KMS-11 (cell line): ENCODE measurements around the gene SORCS2.

Experiments used
- H2AFZ ChIP-seq: fragments of 200-600 bp; sonication (generic); 2 replicates; pipeline ENCODE4 v1.6.1; 2016; ENCODE audit warnings: antibody characterized with exemption, mixed run types, low read depth
- H3K27ac ChIP-seq: fragments of 200-600 bp; sonication (generic); 2 replicates; pipeline ENCODE4 v1.6.1; 2016; ENCODE audit warnings: mild to moderate bottlenecking, mixed run types
- H3K27me3 ChIP-seq: fragments of 200-600 bp; sonication (generic); 2 replicates; pipeline ENCODE4 v1.6.1; 2017; ENCODE audit warnings: mild to moderate bottlenecking, low read depth, mixed run types, moderate library complexity; ENCODE audit not compliant: insufficient read depth
- H3K36me3 ChIP-seq: fragments of 200-600 bp; sonication (generic); 2 replicates; pipeline ENCODE4 v1.6.1; 2017; ENCODE audit warnings: mild to moderate bottlenecking, mixed run types; ENCODE audit not compliant: insufficient read depth
- H3K4me1 ChIP-seq: fragments of 200-600 bp; sonication (generic); 2 replicates; pipeline ENCODE4 v1.6.1; 2016; ENCODE audit warnings: mild to moderate bottlenecking, low read depth, mixed run types; ENCODE audit not compliant: poor library complexity, severe bottlenecking
- H3K4me2 ChIP-seq: fragments of 200-600 bp; sonication (generic); 2 replicates; pipeline ENCODE4 v1.7.0; 2016; ENCODE audit warnings: mild to moderate bottlenecking, mixed run types
- H3K4me3 ChIP-seq: fragments of 200-600 bp; sonication (generic); IDR thresholded peaks from 2 replicates; pipeline ENCODE4 v1.6.1; 2017; ENCODE audit warnings: low read depth, low read length, mixed read lengths; ENCODE audit not compliant: insufficient read depth
- H3K79me2 ChIP-seq: fragments of 200-600 bp; sonication (generic); 2 replicates; pipeline ENCODE4 v1.6.1; 2016; ENCODE audit warnings: low read depth, mixed run types; ENCODE audit not compliant: insufficient read depth
- H3K9ac ChIP-seq: fragments of 200-600 bp; sonication (generic); 2 replicates; pipeline ENCODE4 v1.6.1; 2016; ENCODE audit warnings: mild to moderate bottlenecking, mixed run types
- H4K20me1 ChIP-seq: fragments of 200-600 bp; sonication (generic); 2 replicates; pipeline ENCODE4 v1.6.1; 2016; ENCODE audit warnings: mild to moderate bottlenecking, mixed run types; ENCODE audit not compliant: insufficient read depth
- TF ChIP-seq, protein P1 (sequence below): fragments of 200-600 bp; sonication (generic); conservative IDR thresholded peaks from 2 replicates; pipeline ENCODE4 v1.6.1; 2017; ENCODE audit warnings: low read depth, mild to moderate bottlenecking, antibody characterized with exemption, low read length, moderate library complexity, mixed read lengths

SORCS2 gene

DNA sequence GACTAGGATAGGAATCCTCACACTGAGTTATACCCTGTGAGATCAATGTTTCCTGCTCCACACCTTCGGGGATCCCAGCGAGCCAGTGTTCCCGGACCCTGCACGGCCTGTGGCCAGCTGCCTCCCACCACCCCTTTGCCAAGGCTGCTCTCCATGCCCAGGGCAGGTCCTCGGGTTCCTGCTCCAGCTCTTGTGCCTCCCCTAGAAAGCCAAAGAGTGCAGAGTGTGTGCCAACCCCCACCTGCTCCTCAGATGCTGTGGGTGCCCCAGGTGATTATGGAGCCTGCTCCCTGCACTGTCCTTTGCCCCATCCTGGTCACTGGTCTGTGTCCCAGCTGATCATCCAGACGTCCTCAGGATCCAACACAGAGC is 500.9 kb downstream of the SORCS2 start:
- H3K4me3 ChIP-seq: no peak overlapping the region
- H3K27ac ChIP-seq: no peak overlapping the region
- H3K4me1 ChIP-seq: no peaks in the 10 kb centered on the region
- no peaks in the 10 kb centered on the region for H4K20me1 ChIP-seq
- no peak overlapping the region for H2AFZ ChIP-seq
- H3K36me3 ChIP-seq: no peaks in the 10 kb centered on the region
- no peaks in the 10 kb centered on the region for H3K27me3 ChIP-seq
- TF ChIP-seq, protein P1, sequence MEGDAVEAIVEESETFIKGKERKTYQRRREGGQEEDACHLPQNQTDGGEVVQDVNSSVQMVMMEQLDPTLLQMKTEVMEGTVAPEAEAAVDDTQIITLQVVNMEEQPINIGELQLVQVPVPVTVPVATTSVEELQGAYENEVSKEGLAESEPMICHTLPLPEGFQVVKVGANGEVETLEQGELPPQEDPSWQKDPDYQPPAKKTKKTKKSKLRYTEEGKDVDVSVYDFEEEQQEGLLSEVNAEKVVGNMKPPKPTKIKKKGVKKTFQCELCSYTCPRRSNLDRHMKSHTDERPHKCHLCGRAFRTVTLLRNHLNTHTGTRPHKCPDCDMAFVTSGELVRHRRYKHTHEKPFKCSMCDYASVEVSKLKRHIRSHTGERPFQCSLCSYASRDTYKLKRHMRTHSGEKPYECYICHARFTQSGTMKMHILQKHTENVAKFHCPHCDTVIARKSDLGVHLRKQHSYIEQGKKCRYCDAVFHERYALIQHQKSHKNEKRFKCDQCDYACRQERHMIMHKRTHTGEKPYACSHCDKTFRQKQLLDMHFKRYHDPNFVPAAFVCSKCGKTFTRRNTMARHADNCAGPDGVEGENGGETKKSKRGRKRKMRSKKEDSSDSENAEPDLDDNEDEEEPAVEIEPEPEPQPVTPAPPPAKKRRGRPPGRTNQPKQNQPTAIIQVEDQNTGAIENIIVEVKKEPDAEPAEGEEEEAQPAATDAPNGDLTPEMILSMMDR: no peak
- H3K79me2 ChIP-seq: no peaks in the 10 kb centered on the region
- no peak overlapping the region for H3K4me2 ChIP-seq
- no peak overlapping the region for H3K9ac ChIP-seq

DNA sequence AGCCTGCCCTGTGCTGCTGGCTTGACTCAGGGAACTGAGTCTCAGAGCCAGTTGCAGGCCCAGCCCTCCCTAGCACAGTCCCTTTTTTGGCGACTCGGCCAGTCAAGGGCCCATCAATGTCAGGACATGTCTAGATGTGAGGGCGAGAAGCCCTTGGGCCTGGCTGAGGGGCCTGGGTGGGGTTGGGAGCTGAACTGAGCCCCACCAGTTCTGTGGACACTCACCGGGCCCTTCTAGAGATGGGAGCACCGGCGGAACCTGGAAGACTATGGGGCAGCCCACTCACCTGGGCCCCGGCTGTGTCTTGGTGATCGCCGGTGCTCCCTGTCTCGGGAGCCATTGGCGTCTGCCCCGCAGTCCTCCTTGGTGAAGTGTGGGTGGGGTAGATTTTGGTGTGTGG is 501.4 kb downstream of the SORCS2 start:
- Histone ChIP-seq H3K9ac (no peak overlapping the region), H3K27me3 (no peaks in the 10 kb centered on the region), H2AFZ (no peak overlapping the region), H3K4me3 (no peak overlapping the region), H3K4me1 (no peaks in the 10 kb centered on the region), H3K27ac (no peak overlapping the region), H4K20me1 (no peaks in the 10 kb centered on the region), H3K4me2 (no peak overlapping the region), H3K36me3 (no peaks in the 10 kb centered on the region), H3K79me2 (no peaks in the 10 kb centered on the region)
- TF ChIP-seq, protein P1: no peak

DNA sequence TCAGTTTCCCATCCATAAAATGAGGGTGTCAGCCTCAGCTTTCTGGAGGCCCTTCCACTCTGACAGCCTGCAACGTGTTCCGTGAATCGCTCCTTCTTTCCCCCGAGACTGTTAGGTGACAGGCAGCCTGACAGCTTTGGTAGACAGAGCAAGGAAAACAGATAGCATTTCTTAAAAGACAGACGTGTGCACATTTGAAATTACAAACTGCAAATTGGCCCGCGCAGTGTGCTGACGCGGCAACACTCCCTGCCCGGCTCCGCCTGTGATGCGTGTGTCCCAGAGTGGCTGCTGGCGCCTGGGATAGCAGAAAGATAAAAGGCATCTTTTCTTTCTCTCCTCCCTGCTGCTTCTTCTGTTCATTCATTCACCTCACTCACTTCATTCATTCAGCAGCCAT is 502.0 kb downstream of the SORCS2 start:
- TF ChIP-seq, protein P1: no peak
- Histone ChIP-seq H3K79me2 (no peaks in the 10 kb centered on the region), H3K9ac (no peak overlapping the region), H3K4me1 (no peaks in the 10 kb centered on the region), H3K4me3 (no peak overlapping the region), H2AFZ (no peak overlapping the region), H3K27me3 (no peaks in the 10 kb centered on the region), H4K20me1 (no peaks in the 10 kb centered on the region), H3K4me2 (no peak overlapping the region), H3K27ac (no peak overlapping the region), H3K36me3 (no peaks in the 10 kb centered on the region)

DNA sequence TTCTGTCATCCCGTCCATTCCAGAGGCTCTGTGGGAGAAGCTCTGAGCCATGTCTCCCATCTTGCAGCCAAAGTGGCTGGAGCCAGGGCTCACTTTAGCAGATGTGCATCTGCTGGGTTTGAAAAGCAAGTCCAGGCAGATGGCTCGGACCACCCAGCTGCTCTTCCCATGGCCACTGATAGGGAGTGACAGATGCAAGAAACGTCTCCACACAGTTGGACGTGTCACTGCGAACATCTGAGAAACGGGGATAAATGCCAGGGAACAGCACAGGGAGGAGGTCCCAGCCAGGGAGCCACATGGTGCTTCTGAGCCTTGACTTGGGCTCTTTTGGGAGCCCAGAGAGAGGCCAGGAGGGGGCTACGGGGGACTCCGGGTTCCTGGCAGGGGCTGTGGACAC is 505.0 kb downstream of the SORCS2 start:
- Histone ChIP-seq H3K36me3 (no peaks in the 10 kb centered on the region), H3K79me2 (no peaks in the 10 kb centered on the region), H3K27ac (no peak overlapping the region), H2AFZ (no peak overlapping the region), H3K9ac (no peak overlapping the region), H3K27me3 (no peaks in the 10 kb centered on the region), H3K4me2 (no peak overlapping the region), H3K4me1 (no peaks in the 10 kb centered on the region), H3K4me3 (no peak overlapping the region), H4K20me1 (no peaks in the 10 kb centered on the region)
- TF ChIP-seq, protein P1: no peak

DNA sequence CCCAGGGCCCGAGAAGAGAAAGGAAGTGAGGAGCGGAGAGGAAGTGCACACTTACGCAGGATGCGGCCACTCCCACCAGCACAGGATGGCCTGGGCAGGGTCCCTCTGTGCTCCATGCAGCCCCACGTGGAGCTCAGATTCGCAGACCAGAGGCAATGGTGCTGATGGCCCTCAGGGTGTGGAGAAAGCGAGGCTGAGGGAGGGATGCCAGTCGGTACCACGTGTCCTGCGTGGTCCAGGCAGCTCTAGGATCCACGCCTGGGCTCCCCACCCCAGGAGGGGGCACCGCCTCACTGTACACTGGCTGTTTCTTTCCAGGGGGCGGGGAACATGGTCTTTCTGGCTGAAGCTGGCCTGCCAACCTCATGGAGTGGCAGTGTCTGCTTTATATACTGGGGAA is 505.5 kb downstream of the SORCS2 start:
- Histone ChIP-seq H3K27ac (no peak overlapping the region), H3K4me2 (no peak overlapping the region), H3K9ac (no peak overlapping the region), H3K27me3 (no peaks in the 10 kb centered on the region), H3K4me3 (no peak overlapping the region), H3K79me2 (no peaks in the 10 kb centered on the region), H2AFZ (no peak overlapping the region), H4K20me1 (no peaks in the 10 kb centered on the region), H3K4me1 (no peaks in the 10 kb centered on the region), H3K36me3 (no peaks in the 10 kb centered on the region)
- TF ChIP-seq, protein P1: no peak
